ENCODE measurements around the gene RPL21.
"Not testable (repeated sequence)": the region's sequence is repeated elsewhere in the genome, so short reads cannot be mapped to it uniquely, and the experiment has no call there.

RPL21 gene

DNA sequence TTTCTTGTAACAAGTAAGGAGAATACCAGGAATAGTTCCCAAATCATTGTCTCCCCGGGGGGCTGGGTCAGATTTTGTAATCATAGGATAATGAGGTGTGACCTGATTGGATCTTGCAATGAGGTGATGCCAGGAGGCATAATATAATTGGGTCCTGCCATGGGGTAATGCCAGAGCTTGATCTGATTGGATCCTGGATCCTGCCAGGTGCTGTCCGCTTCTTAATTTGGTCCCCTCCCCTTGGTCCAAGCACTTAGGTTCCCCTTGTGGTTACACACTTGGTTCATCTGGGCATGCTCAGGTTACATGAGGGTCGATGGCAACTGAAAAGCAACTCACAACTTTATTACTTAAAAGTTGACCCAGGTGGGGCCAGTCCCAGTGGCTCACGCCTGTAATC, 39.4 kb downstream of the RPL21 start:
- no peak for FAIRE-seq

DNA sequence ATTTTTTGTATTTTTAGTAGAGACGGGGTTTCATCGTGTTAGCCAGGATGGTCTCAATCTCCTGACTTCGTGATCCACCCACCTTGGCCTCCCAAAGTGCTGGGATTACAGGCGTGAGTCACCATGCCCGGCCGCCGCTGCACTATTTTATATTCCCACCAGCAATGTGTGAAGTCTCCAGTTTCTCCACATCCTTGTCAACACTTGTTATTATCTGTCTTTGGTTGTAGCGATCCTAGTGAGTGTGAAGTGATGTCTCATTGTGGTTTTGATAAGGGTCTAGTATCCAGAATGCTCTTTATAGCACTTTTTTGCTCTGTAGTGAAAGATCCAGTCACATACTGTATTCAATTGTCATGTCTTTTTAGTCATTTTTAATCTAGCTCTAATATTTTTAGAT, 40.6 kb downstream of the RPL21 start:
- FAIRE-seq = not testable (repeated sequence)

DNA sequence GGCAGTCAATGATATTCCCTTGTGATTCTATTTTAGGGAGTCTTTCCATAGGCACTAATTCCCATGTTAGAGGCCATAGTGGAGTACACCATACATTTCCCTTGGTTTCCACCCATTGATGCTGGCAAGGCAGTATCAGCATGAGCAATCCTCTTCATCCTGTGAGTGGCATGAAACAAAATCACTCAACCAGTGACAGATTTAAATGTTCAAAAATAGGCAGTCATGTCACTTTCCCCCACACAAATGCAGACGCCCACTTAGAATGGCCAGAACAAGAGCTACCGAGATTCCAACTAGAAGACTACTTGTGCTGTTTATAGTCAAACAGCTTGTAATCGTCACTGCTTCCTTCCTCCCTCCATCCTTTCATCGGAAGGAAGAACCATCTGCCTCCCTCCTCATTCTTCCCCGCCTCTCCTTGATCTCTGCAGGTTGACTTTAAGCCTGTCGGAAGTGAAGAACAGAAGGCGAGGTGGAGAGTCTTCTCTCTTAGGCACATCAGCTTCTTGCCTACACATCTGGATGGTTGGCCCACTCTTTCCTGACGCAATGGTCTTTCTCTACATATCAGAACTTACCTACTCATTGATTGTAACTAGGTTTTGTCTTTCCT, 41.8 kb downstream of the RPL21 start:
- no peak for FAIRE-seq

DNA sequence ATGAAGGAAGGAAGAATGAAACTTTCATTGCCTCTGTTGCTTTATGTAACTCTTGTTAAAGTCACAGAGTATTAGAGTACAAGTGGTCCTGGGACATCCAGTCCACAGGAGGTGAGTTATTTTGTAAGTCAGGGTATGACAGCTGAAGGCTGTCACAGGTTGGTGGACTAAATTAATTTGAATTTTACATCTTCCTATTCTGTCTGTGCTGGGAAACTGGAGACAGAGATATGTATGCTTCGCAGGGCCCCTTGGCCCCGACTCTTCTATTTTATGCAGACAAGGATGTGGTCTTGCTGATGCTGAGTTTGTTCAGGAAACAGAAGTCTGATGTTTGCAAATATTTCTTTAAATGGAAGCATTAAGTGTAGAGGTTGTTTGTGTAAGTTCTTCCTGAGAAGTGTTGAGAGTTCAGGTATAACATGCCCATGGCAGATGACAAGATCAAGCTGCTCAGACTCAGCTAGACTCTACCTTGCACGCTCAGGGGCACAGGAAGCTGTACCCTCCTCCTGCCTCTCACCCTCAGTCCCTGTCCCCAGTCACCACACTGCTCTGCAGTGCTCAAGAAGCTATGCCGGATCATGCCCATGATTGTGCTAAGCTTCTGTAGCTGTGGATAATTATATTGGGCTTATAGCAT, 42.6 kb downstream of the RPL21 start:
- FAIRE-seq = no peak

DNA sequence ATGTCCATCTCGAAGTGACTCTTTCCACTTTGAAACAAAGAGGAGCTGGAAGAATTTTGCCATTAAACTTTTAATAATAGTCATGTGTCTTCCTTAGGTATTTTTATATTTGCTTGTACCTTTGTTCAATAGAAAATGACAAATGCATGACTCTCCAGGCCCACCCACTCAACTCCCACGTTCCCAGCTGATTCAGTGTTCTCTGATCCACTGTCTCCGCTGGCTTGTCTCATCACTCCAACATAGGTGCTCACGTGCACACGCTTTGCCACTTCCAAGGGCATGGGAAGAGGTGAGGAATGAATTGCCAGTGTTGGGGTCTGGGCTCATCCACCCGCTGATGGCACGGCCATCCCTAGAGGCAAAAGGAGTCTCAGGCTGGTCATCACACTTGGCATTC, 43.7 kb downstream of the RPL21 start:
- FAIRE-seq = no peak

DNA sequence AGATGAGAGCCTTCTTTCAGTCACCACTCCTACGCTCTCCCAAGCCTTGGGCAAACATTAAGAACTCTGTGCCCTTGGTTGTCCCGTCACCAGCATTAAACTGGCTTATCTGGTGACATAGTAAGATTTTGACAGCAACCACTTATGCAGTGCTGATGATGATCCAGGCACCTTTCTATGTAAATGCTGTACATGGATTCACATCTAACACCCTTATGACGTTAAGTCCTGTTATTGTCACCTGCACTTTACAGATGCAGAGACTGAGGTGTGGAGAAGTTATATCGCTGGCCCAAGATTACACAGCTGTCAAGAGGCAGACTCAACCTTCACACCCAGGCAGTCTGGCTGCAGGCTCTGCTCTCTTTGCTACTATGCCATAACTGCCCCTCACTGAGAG, 44.3 kb downstream of the RPL21 start:
- no peak for FAIRE-seq

DNA sequence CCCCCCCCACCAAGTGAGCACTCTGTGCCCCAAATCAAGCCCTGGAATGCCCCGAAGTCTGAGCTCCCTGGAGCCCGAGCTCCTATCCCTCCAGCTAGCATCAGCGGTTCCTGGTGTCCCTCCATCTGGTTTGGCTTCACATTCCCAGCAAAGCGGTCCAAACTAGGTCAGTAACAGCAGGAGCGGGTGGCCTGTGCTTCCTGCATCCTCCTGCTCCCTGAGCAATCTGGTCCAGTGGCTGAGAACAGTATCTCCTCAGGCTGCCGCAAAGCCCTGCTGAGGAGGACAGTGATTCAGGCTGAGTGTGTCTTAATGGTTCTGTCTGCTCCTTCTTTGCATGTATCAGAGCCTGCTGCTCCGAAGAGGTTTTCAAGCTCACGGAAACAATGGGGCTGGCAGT, 45.1 kb downstream of the RPL21 start:
- FAIRE-seq = no peak

DNA sequence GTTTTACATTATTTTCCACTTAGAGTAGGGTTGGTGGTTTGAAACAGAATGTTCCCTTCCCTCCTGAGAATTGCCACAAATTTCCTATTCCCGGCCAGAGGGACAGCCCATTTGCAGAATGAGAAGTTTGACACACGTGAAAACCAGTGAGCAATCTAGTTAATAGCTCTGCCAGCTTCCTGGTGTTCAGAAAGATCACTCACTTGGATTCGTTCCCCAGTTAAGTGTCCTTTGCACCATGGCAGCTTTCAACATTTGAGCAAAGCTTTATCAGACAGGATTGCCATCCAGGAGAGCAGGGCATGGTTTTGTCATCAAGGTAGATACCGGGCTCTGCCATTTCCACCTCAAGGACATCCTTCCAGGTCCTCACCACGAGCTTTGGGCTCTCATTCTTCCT, 47.5 kb downstream of the RPL21 start:
- FAIRE-seq = no peak

DNA sequence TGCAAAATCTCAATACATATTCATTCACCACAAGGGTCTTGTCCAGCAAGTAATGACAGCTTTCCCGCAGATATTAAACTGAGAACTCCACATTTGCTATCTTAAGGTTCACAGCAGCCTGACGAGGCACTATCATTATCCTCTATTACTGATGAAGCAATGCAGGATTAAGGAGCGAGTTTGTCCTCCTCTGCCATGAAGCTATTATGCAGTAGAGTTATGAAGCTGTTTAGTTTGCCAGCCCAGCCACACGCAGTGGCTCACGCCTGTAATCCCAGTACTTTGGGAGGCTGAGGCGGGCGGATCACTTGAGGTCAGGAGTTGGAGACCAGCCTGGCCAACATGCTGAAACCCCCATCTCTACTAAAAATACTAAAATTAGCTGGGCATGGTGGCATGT, 49.0 kb downstream of the RPL21 start:
- FAIRE-seq = not testable (repeated sequence)

DNA sequence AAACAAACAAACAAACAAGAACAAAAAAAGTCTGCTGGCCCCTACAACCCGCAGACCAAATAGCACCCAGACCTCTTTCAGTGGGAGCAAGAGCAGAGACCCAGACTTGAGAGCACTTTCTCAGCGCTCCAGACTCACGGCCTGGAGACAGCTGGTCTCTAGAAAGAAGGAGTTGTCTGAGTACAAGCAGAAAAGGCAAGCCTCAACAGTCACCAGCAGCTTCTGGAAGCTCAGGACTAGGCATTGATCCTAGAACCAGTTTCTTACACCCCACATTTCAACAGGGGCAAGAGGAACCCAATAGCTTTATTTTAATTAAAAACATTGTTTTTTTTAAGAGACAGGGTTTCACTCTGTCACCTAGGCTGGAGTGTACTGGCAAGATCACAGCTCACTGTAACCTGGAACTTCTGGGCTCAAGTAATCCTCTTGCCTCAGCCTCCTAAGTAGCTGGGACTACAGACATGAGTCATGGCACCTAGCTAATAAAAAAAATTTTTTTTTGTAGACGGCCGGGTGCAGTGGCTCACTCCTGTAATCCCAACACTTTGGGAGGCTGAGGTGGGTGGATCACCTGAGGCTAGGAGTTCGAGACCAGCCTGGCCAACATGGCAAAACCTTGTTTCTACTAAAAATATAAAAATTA, 49.7 kb downstream of the RPL21 start:
- no peak for FAIRE-seq

DNA sequence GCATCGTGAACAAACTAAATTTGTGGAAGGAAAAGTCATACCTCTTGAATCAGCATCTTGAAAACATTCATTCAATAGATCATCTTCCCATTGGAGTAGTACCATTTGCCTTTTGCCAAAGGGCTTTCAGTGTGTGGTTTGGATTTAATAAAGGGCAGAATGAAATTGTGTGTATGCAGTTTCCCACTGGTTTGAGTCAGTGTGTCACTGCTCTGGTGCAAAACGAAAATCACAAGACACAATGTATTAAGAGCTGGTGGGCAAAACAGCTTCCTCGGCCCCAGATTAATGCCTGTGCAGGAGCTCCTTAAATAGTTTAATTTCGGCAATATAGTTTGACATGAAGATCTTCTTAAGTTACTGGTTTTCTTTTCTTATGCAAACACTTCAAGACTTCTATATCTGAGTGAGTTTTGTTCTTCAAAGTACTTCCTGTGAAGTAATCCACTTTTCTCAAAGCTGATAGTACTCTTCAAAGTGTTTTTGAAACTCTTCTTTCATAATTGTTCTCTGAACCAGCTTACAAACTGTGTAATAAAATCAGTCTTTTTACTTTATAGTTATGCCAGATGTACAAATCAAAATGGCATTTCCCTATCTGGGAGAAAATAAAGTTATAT, 51.4 kb downstream of the RPL21 start:
- no peak for FAIRE-seq

DNA sequence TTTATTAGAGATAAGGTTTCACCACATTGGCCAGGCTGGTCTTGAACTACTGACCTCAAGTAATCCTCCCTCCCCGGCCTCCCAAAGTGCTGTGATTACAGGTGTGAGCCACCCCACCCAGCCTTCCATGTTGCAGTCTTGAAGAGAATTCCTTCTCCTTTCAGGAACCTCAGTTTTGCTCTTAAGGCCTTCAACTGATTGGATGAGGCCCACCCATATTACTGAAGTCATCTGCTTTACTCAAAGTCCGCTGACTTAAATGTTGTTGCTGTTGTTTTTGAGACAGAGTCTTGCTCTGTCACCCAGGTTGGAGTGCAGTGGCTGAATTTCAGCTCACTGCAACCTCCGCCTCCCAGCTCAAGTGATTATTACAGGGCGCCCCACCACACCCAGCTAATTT, 52.7 kb downstream of the RPL21 start:
- FAIRE-seq = no peak

DNA sequence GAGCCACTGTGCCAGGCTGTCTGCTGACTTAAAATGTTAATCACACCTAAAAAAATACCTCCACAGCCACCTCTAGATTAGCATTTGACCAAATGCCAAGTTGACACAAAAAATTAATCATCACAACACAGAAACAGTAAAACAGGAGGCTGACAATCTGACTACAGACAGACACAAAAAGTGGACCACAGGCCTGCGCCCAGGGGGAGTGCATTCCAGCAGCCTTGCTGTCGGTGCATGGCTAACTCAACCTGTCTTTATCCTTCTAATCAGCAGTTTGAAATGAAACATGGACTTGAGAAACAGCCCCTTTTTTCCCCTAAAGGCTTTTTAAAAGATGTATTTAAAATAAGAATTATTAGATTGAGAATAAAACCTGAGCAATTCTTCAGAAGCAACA, 53.3 kb downstream of the RPL21 start:
- no peak for FAIRE-seq
